HG02759 (cell line): ENCODE results near the gene TAOK3.
"Not testable (repeated sequence)": the region's sequence is repeated elsewhere in the genome, so short reads cannot be mapped to it uniquely, and the experiment has no call there.

ENCODE experiments used
- ATAC-seq: cut with Tn5 transposase; IDR thresholded peaks from one replicate; pipeline ENCODE4 v1.9.1; 2021; ENCODE audit warnings: mild to moderate bottlenecking, moderate library complexity; ENCODE audit not compliant: unreplicated experiment

The TAOK3 gene

GRCh38 chr12:118304093-118304492 lies 68.6 kb downstream of the TAOK3 start:
- ATAC-seq = no peak

- ATAC-seq = no peak
Observed at GRCh38 chr12:118302053-118302452, 70.7 kb downstream of the TAOK3 start.

GRCh38 chr12:118299791-118300460 lies 72.8 kb downstream of the TAOK3 start:
- no peak for ATAC-seq

GRCh38 chr12:118297284-118297683 lies 75.4 kb downstream of the TAOK3 start:
- no peak for ATAC-seq

- no peak for ATAC-seq
Observed at GRCh38 chr12:118292836-118293235, 79.9 kb downstream of the TAOK3 start.

GRCh38 chr12:118290130-118290529 lies 82.6 kb downstream of the TAOK3 start:
- ATAC-seq = no peak

GRCh38 chr12:118288174-118288573 lies 84.5 kb downstream of the TAOK3 start:
- no peak for ATAC-seq

- ATAC-seq = no peak
Observed at GRCh38 chr12:118287728-118288127, 85.0 kb downstream of the TAOK3 start.

GRCh38 chr12:118282767-118283166 lies 89.9 kb downstream of the TAOK3 start:
- no peak for ATAC-seq

GRCh38 chr12:118278288-118278687 lies 94.4 kb downstream of the TAOK3 start:
- not testable (repeated sequence) for ATAC-seq

GRCh38 chr12:118274066-118274465 lies 98.6 kb downstream of the TAOK3 start:
- ATAC-seq = no peak

- no peak for ATAC-seq
Observed at GRCh38 chr12:118271770-118272417, 100.8 kb downstream of the TAOK3 start.

- no peak for ATAC-seq
Observed at GRCh38 chr12:118271183-118271582, 101.5 kb downstream of the TAOK3 start.

GRCh38 chr12:118269806-118270205 lies 102.9 kb downstream of the TAOK3 start:
- ATAC-seq = no peak

- no peak for ATAC-seq
Observed at GRCh38 chr12:118259079-118259478, 113.6 kb downstream of the TAOK3 start.

- no peak for ATAC-seq
Observed at GRCh38 chr12:118256352-118256751, 116.4 kb downstream of the TAOK3 start.

- ATAC-seq = no peak
Observed at GRCh38 chr12:118249547-118249946, 123.2 kb downstream of the TAOK3 start.

GRCh38 chr12:118245886-118246285 lies 126.8 kb downstream of the TAOK3 start:
- ATAC-seq = not testable (repeated sequence)

- no peak for ATAC-seq
Observed at GRCh38 chr12:118238888-118239287, 133.8 kb downstream of the TAOK3 start.

- no peak for ATAC-seq
Observed at GRCh38 chr12:118237908-118238307, 134.8 kb downstream of the TAOK3 start.

- peak; percentile 88 for ATAC-seq
Observed at GRCh38 chr12:118237052-118237665, 135.5 kb downstream of the TAOK3 start.

GRCh38 chr12:118220702-118221101 lies 152.0 kb downstream of the TAOK3 start:
- no peak for ATAC-seq
